ENCODE measurements around the gene NUP107. TPM values are rescaled to one million over a fixed set of nuclear protein-coding genes. Genes with fewer than 3 reads are reported as not detected.

NUP107 gene
- total and polyA plus RNA-seq, 8 donors: 28.3 to 79.4 (median 77.4) TPM

DNA sequence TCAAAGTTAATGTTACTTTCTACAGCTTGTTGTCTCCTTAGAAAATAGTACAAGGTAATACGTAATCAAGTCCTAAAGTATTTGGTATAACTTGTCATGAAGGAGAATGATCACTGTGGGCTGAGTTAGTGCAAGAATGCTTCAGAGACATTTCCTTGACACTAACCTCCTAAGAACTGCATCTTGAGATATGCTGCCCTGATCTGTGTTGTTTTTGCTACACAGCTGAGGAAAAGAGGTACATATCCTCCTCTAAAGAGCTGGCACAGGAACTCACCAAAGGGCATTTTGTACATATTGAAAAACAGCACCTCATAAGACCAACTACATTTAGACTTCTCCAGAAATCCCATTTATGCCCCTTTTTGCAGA is 47.4 kb upstream of the NUP107 start:
- intact Hi-C loops (cut with DNase I): no loop called here
- DNase-seq (no peak), ATAC-seq (no peak)
- peaks cover 11 to 85% of the 10 kb centered on the region in 2 donors for H3K4me1 ChIP-seq
- no peaks in the 10 kb centered on the region for H3K9me3 ChIP-seq
- peaks cover 0 to 10% of the 10 kb centered on the region in 2 donors for H3K36me3 ChIP-seq
- H3K27ac ChIP-seq: no peak overlapping the region
- TF ChIP-seq CTCF (IDR thresholded peaks at IDR 0.05): no peak
- no peaks in the 10 kb centered on the region for H3K27me3 ChIP-seq
- no peak overlapping the region for H3K4me3 ChIP-seq

- H3K27ac ChIP-seq: peak overlapping the region in 1 of 2 donors; percentile 14
Observed at GRCh38 chr12:68641138-68641537, 45.6 kb upstream of the NUP107 start.

DNA sequence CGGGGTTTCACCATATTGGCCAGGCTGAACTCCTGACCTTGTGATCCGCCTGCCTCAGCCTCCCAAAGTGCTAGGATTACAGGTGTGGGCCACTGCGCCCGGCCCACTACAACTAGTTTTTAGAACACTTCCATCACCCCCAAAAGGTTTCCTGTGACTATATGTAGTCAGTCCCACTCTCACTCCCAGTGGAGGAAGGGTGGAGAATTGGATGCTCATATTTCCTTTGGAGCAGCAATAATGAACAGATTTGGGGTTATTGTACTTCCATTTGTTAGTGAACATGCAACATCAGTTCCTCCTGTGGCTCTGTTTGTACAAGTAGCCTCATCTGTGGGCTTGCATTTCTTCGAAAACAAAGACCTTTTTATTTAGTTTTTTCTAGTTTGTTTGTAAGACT is 40.3 kb upstream of the NUP107 start:
- intact Hi-C loops (cut with DNase I): no loop called here
- Histone ChIP-seq H3K4me1 (peaks cover 0 to 58% of the 10 kb centered on the region in 2 donors), H3K27me3 (no peaks in the 10 kb centered on the region), H3K9me3 (no peaks in the 10 kb centered on the region), H3K27ac (no peak overlapping the region), H3K4me3 (no peak overlapping the region), H3K36me3 (peaks cover 0 to 37% of the 10 kb centered on the region in 2 donors)
- no peak for ATAC-seq
- no peak for TF ChIP-seq CTCF (IDR thresholded peaks at IDR 0.05)
- DNase-seq: no peak

More at GRCh38 chr12:68641138-68641537, 45.6 kb upstream of the NUP107 start:
- intact Hi-C loops (cut with DNase I): no loop called here
- no peaks in the 10 kb centered on the region for H3K27me3 ChIP-seq
- H3K9me3 ChIP-seq: no peaks in the 10 kb centered on the region
- TF ChIP-seq CTCF (IDR thresholded peaks at IDR 0.05): no peak
- ATAC-seq (peak; percentile 68), DNase-seq (no peak)
- H3K4me3 ChIP-seq: no peak overlapping the region
- H3K36me3 ChIP-seq: peaks cover 0 to 10% of the 10 kb centered on the region in 2 donors
- peaks cover 0 to 78% of the 10 kb centered on the region in 2 donors for H3K4me1 ChIP-seq

GRCh38 chr12:68647507-68647906 is 39.3 kb upstream of the NUP107 start:
- H3K9me3 ChIP-seq: no peaks in the 10 kb centered on the region
- no peaks in the 10 kb centered on the region for H3K27me3 ChIP-seq
- H3K27ac ChIP-seq: no peak overlapping the region
- no peak overlapping the region for H3K4me3 ChIP-seq
- TF ChIP-seq CTCF (IDR thresholded peaks at IDR 0.05): no peak
- ATAC-seq (no peak), DNase-seq (no peak)
- intact Hi-C loops (cut with DNase I): no loop called here
- H3K4me1 ChIP-seq: peaks cover 0 to 51% of the 10 kb centered on the region in 2 donors
- peaks cover 0 to 43% of the 10 kb centered on the region in 2 donors for H3K36me3 ChIP-seq

- Histone ChIP-seq H3K27ac (no peak overlapping the region), H3K4me3 (no peak overlapping the region), H3K4me1 (peaks cover 0 to 45% of the 10 kb centered on the region in 2 donors), H3K36me3 (peaks cover 0 to 44% of the 10 kb centered on the region in 2 donors), H3K27me3 (no peaks in the 10 kb centered on the region), H3K9me3 (no peaks in the 10 kb centered on the region)
- ATAC-seq (no peak), DNase-seq (no peak)
- intact Hi-C loops (cut with DNase I): no loop called here
- TF ChIP-seq CTCF (IDR thresholded peaks at IDR 0.05): no peak
Observed at GRCh38 chr12:68648179-68648578, 38.6 kb upstream of the NUP107 start.

Measured in left lung (tissue), 10 donors.